CD14-positive monocyte (primary cell): ENCODE measurements around the gene TMEM94. TPM values are rescaled to one million over a fixed set of nuclear protein-coding genes. Genes with fewer than 3 reads are reported as not detected.

Source experiments
- DNase-seq, 3 donors: peaks; one replicate each; pipeline ENCODE4 v3.0.0-alpha.2; 2011 to 2022
- H2AFZ ChIP-seq: 2 replicates; pipeline ENCODE4 v1.6.0; 2012; ENCODE audit warnings: mild to moderate bottlenecking, low read depth, low read length, inconsistent platforms; ENCODE audit not compliant: insufficient read depth, poor library complexity, severe bottlenecking
- H3K27ac ChIP-seq, 2 donors: 1 replicate in 1 of 2; 2 replicates in 1 of 2; pipeline ENCODE4 v1.5.1; 2012 to 2013; ENCODE audit warnings: low read length in 2 of 2, control low read depth in 1 of 2, inconsistent platforms in 1 of 2, low read depth in 1 of 2, mild to moderate bottlenecking in 1 of 2
- H3K27me3 ChIP-seq, 2 donors: one replicate each; pipeline versions ENCODE4 v1.6.0 to v1.6.1; 2011 to 2013; ENCODE audit warnings: low read length in 2 of 2; ENCODE audit not compliant: control insufficient read depth in 2 of 2, insufficient read depth in 2 of 2
- H3K36me3 ChIP-seq, 2 donors: replicated peaks in 1 of 2; 1 replicate in 1 of 2; 2 replicates in 1 of 2; pipeline versions ENCODE4 v1.5.1 to v1.6.1; 2012 to 2013; ENCODE audit warnings: low read length in 2 of 2, control low read depth in 1 of 2, inconsistent platforms in 1 of 2, mild to moderate bottlenecking in 1 of 2; ENCODE audit not compliant: insufficient read depth in 2 of 2, control insufficient read depth in 1 of 2
- H3K4me1 ChIP-seq, 2 donors: 1 replicate in 1 of 2; 2 replicates in 1 of 2; pipeline versions ENCODE4 v1.5.1 to v1.6.1; 2012 to 2013; ENCODE audit warnings: low read length in 2 of 2, control low read depth in 1 of 2, inconsistent platforms in 1 of 2, mild to moderate bottlenecking in 1 of 2, moderate library complexity in 1 of 2; ENCODE audit not compliant: insufficient read depth in 2 of 2, control insufficient read depth in 1 of 2
- H3K4me2 ChIP-seq: replicated peaks from 2 replicates; pipeline ENCODE3; 2012; ENCODE audit warnings: low read length, moderate library complexity, mild to moderate bottlenecking; ENCODE audit not compliant: poor library complexity, severe bottlenecking; ENCODE audit errors: extremely low read depth
- H3K4me3 ChIP-seq, 3 experiments: fragments of 200-600 bp in 1 of 3; sonication (generic) in 1 of 3; replicated peaks in 1 of 3; 1 replicate in 2 of 3; 2 replicates in 1 of 3; pipeline ENCODE4 v1.5.1; 2011 to 2013; ENCODE audit warnings: low read length in 3 of 3, mild to moderate bottlenecking in 3 of 3, control low read depth in 2 of 3, low read depth in 2 of 3, inconsistent platforms in 1 of 3, moderate library complexity in 1 of 3
- H3K79me2 ChIP-seq: 2 replicates; pipeline ENCODE4 v1.6.0; 2012; ENCODE audit warnings: mild to moderate bottlenecking, control low read depth, inconsistent platforms, low read length, moderate library complexity; ENCODE audit not compliant: insufficient read depth
- H3K9ac ChIP-seq: 2 replicates; pipeline ENCODE4 v1.6.0; 2017; ENCODE audit warnings: low read length, mild to moderate bottlenecking; ENCODE audit not compliant: insufficient read depth, poor library complexity, severe bottlenecking
- H3K9me3 ChIP-seq, 2 donors: replicated peaks in 1 of 2; 1 replicate in 1 of 2; 2 replicates in 1 of 2; pipeline versions ENCODE4 v1.5.1 to v1.6.1; 2012 to 2013; ENCODE audit warnings: low read length in 2 of 2, control low read depth in 1 of 2; ENCODE audit not compliant: control insufficient read depth in 1 of 2, insufficient read depth in 1 of 2
- H4K20me1 ChIP-seq: 2 replicates; pipeline ENCODE4 v1.6.0; 2012; ENCODE audit warnings: mild to moderate bottlenecking, low read length, control low read depth, moderate library complexity; ENCODE audit not compliant: insufficient read depth
- H3K27ac Mint-ChIP-seq, 7 donors: one replicate each; pipeline ENCODE4 v1.8.0; 2020; ENCODE audit warnings: mild to moderate bottlenecking in 7 of 7, mixed read lengths in 7 of 7, moderate library complexity in 6 of 7, inconsistent platforms in 2 of 7
- H3K27me3 Mint-ChIP-seq, 3 donors: one replicate each; pipeline ENCODE4 v1.8.0; 2021 to 2022; ENCODE audit warnings: low read depth in 3 of 3, mild to moderate bottlenecking in 3 of 3, mixed read lengths in 3 of 3, moderate library complexity in 3 of 3, inconsistent platforms in 1 of 3
- H3K36me3 Mint-ChIP-seq, 2 donors: one replicate each; pipeline ENCODE4 v1.8.0; 2020; ENCODE audit warnings: mixed read lengths in 2 of 2, inconsistent platforms in 1 of 2, mild to moderate bottlenecking in 1 of 2
- H3K4me1 Mint-ChIP-seq: one replicate; pipeline ENCODE4 v1.8.0; 2020; ENCODE audit warnings: mild to moderate bottlenecking, mixed read lengths
- H3K4me3 Mint-ChIP-seq, 2 donors: one replicate each; pipeline ENCODE4 v1.8.0; 2020; ENCODE audit warnings: mild to moderate bottlenecking in 2 of 2, mixed read lengths in 2 of 2, moderate library complexity in 1 of 2
- H3K9me3 Mint-ChIP-seq, 7 donors: one replicate each; pipeline ENCODE4 v1.8.0; 2020 to 2022; ENCODE audit warnings: mixed read lengths in 7 of 7, mild to moderate bottlenecking in 6 of 7, moderate library complexity in 6 of 7, inconsistent platforms in 2 of 7
- WGBS: methylation state at CpG from one replicate; pipeline ENCODE4 v1.1.5; 2013; ENCODE audit warnings: missing lambda C conversion rate; ENCODE audit not compliant: insufficient coverage; 5-methylcytosine and 5-hydroxymethylcytosine counted together
- intact Hi-C, 2 donors: fragments of 100-400 bp; cut with micrococcal nuclease; formaldehyde crosslinking; loops; one replicate each; pipeline versions ENCODE4 v1.15.0 to v1.15.1; 2023
- polyA plus RNA-seq, 3 donors: library from polyadenylated mRNA; depleted of rRNA in 1 of 3; unstranded in 2 of 3; stranded (reverse) in 1 of 3; fragments of 300-500 nt in 2 of 3; fragments of >200 nt in 1 of 3; fragmentation: Illumina TruSeq in 2 of 3; gene quantifications; 1 replicate in 2 of 3; 2 replicates in 1 of 3; pipeline ENCODE4 v1.2.3, GENCODE V29; 2012 to 2021
- TF ChIP-seq, protein P1 (sequence below): fragments of 200-600 bp; IDR thresholded peaks from one replicate; pipeline ENCODE4 v1.8.0; 2022; ENCODE audit warnings: antibody characterized with exemption, mild to moderate bottlenecking

TMEM94 gene
- polyA plus RNA-seq, 3 donors = 7.2 to 129 (median 8.4) TPM

DNA sequence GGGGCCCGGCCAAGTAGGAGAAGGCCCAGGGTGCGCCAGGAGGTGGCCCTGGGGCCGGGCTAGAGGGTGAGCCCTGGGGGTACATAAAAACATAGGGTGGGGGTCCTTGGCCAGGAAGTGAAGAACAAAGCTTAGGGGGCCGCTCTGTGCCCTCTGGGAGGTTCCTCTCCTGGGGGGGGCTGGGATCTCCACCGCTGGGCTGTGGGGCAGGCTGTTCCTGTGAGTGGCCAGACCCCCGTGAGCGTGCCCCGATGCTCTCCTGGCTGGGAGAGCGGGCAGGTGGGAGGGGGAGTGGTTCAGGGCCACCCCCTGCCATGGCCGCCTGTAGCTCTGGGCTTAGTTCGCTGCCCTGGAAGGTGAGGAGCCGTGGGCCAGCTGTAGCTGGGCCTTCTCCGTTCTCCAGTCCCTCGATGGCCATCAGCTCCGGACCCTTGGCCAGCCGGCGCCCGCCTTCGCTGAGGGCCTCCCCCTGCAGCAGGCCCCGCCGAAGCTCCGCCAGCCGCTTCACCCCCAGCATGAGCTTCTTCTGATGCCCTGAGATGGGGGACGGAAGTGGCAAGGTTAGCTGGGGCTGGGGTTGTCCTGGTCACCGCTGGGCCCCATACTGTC is 46.4 kb downstream of the TMEM94 start:
- Histone ChIP-seq H3K27me3 (no peaks in the 10 kb centered on the region), H3K36me3 (peaks cover 14 to 28% of the 10 kb centered on the region in 2 donors), H3K9me3 (no peaks in the 10 kb centered on the region), H3K27ac (no peak overlapping the region), H3K4me2 (no peak overlapping the region), H4K20me1 (no peaks in the 10 kb centered on the region), H3K79me2 (no peaks in the 10 kb centered on the region), H3K4me1 (no peaks in the 10 kb centered on the region), H3K9ac (no peak overlapping the region), H2AFZ (no peak overlapping the region), H3K4me3 (no peak overlapping the region)
- TF ChIP-seq, protein P1, sequence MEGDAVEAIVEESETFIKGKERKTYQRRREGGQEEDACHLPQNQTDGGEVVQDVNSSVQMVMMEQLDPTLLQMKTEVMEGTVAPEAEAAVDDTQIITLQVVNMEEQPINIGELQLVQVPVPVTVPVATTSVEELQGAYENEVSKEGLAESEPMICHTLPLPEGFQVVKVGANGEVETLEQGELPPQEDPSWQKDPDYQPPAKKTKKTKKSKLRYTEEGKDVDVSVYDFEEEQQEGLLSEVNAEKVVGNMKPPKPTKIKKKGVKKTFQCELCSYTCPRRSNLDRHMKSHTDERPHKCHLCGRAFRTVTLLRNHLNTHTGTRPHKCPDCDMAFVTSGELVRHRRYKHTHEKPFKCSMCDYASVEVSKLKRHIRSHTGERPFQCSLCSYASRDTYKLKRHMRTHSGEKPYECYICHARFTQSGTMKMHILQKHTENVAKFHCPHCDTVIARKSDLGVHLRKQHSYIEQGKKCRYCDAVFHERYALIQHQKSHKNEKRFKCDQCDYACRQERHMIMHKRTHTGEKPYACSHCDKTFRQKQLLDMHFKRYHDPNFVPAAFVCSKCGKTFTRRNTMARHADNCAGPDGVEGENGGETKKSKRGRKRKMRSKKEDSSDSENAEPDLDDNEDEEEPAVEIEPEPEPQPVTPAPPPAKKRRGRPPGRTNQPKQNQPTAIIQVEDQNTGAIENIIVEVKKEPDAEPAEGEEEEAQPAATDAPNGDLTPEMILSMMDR = no peak
- no peak overlapping the region for H3K4me3 Mint-ChIP-seq
- intact Hi-C loops = loop anchor here in 1 of 2 donors (10.0 kb wide), 1 partner anchor 78 kb away; no protein-coding TSS in a partner anchor
- WGBS = 98% methylated on average over 17 of the region's 25 CpGs
- peaks cover 19% of the 10 kb centered on the region for H3K4me1 Mint-ChIP-seq
- DNase-seq = no peak
- peaks cover 0 to 2% (median 0%) of the 10 kb centered on the region in 7 donors for H3K9me3 Mint-ChIP-seq
- H3K36me3 Mint-ChIP-seq = peaks cover 25 to 26% of the 10 kb centered on the region in 2 donors
- peaks cover 0 to 3% (median 2%) of the 10 kb centered on the region in 3 donors for H3K27me3 Mint-ChIP-seq
- H3K27ac Mint-ChIP-seq = no peak overlapping the region

DNA sequence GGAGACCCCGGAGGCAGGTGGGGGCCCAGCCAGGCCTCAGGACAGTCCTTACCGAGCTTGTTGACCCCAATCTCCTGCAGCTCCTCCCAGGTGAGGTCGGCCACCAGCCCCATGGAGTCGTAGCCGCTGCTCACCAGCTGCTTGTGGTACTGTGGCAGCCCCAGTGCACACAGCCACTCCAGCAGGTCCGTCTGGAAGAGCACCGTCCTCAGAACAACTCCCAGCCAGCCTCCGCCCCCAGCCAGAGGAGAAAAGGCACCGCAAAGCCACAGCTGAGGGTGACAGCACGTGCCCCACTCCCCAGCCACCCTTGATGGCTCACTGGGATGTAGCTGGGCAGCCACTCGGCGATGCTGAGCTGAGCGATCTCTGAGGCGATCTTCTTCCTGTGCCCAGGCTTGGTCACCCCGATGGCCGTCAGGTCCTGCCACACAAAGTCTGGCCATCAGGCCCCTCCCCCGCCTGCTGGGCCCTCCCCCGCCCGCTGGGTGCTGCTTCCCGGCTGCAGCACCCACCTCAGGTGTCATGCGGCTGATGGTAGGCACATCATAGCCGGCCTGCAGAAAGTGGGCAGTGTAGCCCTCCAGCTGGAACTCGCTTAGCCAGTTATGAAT is 47.0 kb downstream of the TMEM94 start:
- WGBS = 90% methylated on average over 19 of the region's 23 CpGs
- Histone ChIP-seq H3K4me3 (no peak overlapping the region), H3K36me3 (peaks cover 12 to 22% of the 10 kb centered on the region in 2 donors), H3K4me2 (no peak overlapping the region), H3K9ac (no peak overlapping the region), H3K9me3 (no peaks in the 10 kb centered on the region), H3K79me2 (no peaks in the 10 kb centered on the region), H2AFZ (no peak overlapping the region), H3K4me1 (no peaks in the 10 kb centered on the region), H3K27me3 (no peaks in the 10 kb centered on the region), H4K20me1 (no peaks in the 10 kb centered on the region), H3K27ac (no peak overlapping the region)
- TF ChIP-seq, protein P1 = no peak
- Mint-ChIP-seq H3K27me3 (peaks cover 0 to 3% (median 2%) of the 10 kb centered on the region in 3 donors), H3K4me1 (peaks cover 13% of the 10 kb centered on the region), H3K36me3 (peaks cover 19% of the 10 kb centered on the region in 2 donors), H3K4me3 (no peak overlapping the region), H3K27ac (no peak overlapping the region), H3K9me3 (peaks cover 0 to 2% (median 0%) of the 10 kb centered on the region in 7 donors)
- DNase-seq = no peak
- intact Hi-C loops = loop anchor here in 1 of 2 donors (10.0 kb wide), 1 partner anchor 79 kb away; no protein-coding TSS in a partner anchor
